ENCODE results near the gene MTA3.

The MTA3 gene

DNA sequence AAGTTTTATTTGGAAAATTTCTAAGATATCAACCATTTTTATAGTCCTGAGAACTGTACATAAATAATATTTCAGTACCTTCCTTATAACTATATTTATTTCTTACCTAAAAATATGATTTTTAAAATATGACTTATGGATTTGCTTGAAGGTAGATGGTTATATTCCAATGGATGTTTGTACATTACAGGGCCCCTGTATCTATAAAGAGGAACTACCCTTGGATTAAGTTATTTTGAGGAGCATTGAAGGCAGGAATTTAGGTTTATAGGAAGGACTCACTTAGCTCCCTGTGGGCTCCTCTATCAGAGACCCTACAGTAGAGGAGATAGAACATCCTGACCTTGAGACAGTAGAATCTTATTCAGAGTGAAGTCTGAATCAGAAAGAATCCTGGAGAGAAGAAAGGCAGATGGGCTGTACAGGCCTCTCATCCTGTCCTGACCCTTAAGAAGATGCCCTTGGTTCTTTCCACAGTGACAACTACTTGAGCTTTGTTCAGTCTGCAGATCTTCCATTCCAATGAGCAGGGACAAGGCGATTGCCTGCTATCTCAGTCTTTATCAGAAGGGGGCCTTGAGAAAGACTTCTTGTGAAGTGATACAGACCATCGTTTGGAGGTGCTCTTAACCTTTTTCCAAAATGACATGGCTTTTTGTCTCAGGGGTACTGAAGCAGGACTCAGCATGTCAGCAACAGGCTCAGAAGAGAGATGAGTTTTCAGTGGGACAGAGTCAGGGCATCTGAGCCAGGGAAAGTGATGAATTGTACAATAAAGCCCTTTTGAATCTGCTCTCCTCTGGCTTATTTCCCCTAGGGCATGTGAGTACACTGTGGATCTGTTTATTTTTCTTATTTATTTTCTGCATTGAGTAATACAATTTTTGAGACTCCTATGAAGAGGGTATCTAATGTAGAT is 174.6 kb downstream of the MTA3 start:
- no peak for DNase-seq

DNA sequence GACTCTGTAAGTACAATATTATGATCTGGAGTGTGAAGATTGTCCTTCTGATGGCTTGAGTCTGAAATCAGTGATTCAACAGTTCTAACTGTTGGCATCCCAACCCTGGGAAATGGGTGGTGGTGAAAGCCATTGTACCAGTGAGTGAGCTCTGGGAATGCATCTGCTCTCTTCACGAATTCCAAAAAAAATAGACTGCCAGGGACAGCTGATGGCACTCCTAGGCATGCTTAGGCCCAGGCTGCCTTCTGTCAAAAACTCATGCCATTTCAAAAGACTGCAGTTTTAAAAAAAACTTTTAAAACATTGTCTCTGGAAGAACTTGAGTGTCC is 175.2 kb downstream of the MTA3 start:
- DNase-seq = no peak

DNA sequence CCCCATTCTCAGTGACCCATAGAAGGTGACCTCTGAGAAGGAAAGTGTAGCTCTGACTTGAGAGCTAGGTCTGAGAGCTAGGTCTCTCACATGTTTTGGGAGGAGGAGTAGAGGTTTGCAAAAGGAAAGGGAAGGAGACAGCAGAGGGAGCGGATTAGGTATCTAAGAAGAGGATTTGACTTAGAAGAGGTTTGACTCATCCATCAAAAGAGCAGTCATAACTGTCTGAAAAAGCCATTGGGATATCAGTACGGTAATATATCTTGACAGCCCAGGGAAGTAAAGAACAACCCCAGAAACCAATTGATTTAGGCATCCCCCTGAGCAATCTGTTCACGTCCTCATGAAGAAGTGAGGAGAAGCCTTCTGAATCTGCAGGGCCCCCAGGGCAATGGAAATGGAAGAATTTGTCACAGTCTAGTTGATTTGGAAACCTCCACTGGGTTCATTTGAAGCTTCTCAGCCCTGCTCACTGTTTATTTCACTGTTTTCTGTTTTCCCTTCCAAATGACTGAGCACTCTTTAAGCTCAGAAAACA is 176.2 kb downstream of the MTA3 start:
- DNase-seq = no peak

DNA sequence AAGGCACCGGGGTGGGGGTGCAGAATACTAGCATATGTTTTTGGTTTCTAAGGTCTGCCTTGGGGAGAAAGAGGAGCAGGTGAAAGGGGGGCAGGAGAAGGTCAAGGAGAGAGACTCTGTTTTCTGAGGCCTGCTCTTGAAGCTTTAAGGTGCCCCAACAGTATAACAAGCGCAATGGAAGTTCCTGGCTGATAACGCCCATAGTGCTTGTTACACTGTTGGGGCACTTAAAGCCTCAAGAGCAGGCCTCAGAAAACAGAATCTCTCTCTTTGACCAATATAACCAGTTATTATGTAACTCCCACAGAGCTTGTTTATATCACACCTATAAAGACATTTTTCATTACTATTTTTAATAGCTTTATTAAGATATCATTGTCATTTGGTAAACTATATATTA is 179.0 kb downstream of the MTA3 start:
- no peak for DNase-seq

DNA sequence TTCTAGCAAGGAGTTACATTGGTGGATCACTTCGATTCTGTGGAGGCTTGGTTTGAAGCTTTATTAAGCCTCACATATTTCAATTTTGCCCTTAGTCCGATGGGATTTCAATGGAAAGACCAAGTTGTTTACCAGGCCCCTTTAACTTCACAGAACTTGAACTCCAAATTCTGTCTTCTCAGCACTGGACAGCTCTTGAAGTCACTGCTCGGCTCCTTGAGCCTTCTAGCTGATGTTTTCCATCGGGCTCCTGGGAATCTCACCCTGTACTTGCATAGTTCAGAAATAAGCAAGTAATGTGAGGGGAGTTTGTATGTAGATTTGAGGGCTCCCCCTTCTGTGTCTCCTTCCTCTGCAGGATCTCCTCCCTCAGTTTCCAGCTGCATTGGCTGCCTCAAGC is 180.4 kb downstream of the MTA3 start:
- no peak for DNase-seq

DNA sequence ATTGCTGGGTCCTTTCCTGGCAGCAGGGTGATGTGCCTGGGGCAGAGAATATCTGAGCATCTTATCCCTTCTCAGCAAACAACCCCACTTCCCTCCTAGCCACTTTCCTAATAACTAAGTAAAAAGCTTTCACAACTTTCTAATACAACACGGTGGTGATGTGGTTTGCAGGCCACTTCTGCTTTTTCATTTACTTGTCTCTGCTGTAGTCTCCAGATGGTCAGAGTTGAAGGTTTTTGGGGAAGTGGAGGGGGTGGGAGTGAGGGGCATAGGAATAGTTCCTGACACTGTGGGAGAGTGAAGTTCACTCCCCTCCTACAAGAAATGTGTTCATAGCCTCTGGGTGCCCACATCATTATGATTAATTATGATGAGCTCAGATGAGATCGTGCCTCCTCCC is 183.9 kb downstream of the MTA3 start:
- no peak for DNase-seq

DNA sequence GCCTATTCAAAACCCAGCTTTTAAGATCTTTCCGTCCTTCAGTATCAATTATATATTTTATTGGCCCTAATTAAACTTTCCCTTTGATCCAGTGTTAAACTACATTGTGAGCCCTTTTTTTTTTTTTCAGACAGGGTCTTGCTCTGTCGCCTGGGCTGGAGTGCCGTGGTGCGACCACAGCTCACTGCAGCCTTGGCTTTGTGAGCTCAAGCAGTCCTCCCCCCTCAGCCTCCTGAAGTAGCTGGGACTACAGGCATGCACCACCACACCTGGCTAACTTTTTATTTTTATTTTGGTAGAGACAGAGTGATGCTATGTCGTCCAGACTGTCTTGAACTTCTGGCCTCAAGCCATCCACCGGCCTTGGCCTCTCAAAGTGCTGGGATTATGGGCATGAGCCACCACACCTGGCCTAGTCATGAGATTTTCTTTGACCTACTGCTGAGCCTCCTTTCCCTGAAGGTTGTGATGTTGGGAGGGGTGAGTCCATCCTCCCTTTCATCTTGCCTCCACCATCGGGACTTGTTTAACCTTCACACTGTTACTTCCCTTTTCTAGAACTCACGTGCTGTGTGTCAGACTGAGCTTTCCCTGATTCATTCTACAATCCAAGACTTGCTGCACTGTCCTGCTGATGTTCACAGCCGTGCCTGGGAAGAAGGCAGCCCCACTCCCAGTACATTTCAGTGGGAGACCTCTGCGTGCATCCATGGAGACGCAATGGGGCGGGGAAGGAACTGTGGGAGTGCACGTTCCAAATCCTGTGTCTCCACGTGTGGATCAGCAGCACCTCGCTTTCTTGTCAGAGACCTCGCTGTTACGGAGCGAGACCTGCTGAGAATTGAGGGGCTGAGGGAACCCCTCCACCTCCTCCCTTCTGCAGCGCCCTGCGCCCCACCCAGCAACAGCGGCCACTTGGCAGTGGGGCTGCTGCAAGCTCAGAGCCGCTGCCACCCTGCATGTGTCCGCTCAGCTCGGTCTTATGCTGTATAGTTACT is 184.7 kb downstream of the MTA3 start:
- no peak for DNase-seq

DNA sequence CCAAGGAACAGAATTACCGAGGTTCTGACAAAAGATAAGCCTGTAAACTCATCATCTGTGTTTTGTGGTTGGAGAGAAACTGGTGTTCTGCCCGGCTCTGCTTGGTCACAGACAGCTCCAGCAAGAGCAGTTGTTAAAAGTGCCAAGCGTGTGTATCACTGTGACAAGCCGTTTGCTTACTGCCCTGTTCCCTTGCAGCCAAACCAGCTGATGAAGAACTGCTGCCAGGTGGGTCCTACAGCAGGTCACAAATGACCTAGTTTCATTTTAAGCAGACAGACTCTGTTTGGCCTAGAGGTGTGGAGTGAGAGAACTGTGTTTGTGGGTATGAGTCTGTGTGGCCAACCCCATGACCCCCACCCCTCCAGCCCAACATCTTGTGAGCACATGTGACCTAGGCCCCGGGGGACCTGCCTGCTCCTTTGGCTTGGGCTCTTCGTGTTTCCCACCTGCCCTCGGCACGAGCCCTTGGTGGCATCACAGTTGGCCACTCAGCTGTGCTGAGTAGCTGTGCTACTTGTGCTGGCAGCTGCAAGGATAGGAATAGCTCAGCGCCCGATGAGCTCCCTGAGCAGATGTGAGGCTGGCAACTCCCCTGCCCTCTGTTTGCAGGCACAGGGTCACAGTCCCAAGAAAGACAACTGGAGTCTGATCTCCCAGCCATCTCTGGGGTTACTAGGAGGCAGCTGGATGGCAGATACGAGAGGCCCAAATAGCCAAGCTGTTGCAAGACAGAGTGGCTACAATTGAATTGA is 185.8 kb downstream of the MTA3 start:
- peak; percentile 33 for DNase-seq

DNA sequence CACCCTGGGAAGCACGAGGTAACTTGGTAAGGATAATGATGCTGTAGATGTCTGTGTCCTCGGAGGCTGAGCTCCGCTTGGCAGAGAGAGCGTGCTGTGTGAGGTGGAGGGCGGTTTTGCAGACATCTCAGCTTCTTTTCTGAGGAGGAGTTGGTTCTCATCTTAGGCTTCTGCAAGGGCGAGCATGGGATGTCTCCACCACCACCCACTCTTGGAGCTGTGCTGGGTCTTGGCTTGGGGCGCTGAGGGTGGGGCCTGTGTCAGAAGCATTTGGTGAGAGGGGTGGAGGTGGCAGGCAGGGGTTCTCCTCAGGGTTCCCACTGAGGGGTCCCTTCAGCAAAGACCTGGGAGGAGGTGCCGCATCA is 186.3 kb downstream of the MTA3 start:
- DNase-seq = no peak

DNA sequence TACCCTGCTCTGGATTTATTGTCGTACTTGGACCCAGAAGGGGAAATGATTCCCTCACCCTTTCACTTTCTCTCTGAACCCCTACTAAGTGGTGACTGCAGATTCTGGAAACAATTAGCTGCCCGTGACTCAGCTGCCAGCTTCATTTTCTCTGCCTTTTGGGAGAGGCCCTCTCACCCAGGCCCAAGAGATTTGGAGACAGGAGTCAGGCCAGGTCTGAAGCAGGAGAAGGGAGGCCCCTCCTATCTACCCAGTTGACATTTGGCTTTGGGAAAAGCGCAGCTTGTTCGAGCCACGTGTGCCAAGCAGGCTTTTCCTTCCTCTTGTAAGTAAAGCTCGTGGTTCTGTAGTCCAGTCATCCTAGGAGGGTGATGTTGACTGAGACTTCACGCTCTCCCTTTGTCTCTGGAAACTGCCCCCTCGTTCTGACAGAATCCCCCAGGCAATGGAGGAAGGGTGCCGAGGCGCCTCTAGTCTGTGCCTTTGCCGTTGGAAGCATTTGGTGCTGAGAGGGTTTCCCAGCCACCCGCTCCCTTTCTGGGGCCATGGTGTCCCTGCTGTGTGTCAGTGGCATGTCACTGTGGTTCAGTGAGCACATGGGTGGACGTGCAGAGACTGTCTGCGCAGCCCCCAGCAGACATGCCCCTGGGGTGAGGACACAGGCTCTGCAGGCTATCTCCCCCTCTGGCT is 186.9 kb downstream of the MTA3 start:
- no peak for DNase-seq

DNA sequence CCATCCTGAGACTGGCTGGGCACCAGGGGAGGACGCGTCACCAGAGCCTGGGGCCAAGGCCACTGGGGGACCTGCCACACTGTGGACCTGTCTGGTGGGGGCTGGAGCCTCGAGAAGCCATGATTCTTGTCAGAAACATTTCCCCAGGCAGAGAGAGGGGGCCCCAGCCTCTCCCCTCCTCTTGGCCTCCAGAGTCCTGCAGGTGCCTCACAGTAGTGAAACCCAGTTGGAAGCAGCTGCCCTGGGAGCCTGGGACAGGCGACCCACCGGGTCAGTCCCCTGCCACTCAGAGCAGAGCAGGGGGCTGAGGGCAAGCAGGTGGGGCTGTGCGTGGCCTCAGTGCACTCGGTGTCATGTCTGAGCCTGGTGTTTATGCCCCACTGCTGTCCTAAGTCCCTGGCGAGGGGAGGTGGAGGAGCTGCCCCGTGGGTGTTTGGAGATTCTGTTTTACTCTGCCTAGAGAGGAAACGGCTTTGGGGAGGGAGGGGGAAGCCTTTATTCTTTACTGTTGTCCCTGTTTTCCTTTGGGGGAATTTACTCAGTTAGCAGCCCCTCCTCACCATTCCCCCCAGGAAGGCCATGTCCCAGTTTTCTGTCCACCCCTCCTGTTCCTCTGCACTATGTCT is 187.8 kb downstream of the MTA3 start:
- no peak for DNase-seq

DNA sequence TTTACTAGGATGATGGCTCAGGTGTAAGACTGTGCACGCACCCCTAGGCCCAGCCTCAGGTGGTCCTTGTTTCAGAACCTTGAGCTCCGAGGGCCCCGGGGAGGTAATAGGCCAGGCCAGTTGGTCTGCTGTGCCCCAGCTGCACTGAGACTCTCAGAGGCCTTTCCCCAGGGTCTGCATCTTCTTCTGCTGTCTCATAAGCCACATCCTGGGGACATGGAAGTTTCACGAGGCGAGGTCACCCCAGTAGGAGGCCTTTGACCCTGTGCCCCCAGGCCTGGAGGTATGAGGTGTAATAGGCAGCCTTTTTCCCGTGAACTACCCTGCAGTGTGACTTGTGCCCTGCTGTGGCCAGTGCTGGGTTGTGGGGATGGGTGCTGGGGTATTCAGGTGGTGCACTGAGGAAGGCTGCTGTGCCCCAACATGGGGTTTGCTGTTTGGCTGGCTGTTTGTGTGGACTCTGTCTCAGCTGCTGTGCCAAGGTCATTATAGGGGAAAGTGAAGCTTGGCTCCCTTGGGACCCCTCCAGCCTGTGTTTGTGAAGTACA is 188.6 kb downstream of the MTA3 start:
- DNase-seq = no peak

DNA sequence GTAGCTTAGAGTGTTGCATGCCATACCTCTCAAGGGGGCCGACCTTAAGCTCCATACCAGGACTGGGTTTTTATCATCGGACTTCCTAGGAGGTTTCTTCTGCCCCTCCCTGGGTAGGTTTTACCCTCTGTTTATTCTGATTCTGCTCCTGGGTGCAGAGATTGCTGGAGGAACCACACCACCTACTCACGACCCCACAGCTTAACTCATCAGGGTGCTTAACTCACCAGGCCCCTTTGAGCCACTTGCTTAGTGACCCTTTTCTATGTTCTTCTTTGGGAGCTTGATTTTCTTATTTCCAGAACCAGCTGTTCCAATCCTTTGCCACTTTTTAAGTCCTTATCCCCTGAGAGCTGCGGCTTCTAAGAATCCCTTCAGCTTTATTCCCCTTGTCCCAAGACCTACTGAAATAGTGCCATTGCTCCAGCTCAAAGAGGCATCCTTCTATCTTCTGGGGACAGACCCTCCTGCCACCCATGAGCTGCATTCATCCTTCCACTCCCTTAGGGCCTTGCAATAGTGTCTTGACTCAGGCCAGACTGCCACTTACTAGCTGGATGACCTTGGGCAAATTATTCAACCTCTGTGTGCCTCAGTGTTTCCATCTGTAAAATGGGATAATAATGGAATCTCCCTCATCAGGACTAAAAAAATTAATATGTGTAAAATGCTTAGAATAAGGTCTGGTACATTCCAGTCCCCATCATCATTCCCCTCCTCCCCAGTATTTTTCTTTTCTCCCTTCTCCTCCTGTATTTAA is 189.7 kb downstream of the MTA3 start:
- no peak for DNase-seq

DNA sequence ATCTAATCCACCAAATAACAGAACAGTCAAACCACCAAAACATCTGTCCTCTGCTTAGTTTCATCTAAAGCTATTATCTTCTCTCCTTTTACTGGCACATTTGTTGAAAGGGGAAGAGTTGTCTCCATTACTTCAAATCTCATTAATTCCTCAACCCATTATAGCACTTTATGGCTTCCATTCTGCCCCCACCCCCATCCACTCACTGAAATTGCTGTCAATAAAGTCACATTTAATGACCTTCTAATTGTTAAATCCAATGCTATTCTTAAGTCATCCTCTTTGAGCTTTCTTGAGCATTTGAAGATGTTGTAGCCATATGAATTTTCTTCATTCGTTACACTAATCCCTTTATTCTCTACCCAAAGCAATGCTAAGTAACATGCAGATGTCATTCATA is 190.3 kb downstream of the MTA3 start:
- no peak for DNase-seq

DNA sequence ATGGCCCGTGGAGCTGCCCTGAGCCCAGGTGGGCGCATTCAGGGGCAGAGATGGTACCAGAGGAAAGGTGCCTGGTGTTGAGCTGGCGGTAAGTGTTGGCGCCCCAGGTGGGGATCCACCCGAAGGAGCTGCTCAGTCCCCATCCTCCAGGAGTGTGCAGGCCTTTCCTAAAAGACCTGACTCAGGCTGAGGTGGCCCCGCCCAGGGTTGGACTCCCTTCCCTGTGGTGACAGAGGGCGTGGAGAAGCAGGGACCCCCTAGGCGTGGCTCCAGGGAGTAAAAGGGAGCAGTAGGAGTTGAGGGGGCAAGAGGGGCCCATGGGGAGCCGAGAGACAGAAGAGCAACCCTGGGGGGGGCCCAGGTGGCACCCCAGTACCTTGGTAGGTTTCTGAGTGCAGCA is 193.1 kb downstream of the MTA3 start:
- DNase-seq = no peak

DNA sequence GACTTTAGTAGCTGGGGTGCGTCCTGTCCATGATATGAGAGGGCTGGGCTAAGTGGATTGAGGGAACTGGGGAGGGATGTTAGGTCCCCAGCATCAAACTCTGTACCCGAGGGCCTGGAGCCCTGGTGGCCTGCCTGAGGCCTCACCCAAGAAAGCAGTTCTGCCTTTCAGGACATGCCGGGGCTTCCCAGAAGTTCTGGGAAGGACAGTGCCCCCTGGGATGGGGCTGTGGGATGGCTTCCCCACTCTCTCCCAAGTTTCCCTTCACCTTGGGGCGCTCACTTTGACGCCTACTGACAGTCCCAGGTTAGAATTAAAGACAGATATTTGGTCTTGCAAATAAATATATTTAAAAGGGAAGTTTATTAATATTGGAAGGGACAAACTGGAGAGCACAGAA is 193.7 kb downstream of the MTA3 start:
- no peak for DNase-seq

DNA sequence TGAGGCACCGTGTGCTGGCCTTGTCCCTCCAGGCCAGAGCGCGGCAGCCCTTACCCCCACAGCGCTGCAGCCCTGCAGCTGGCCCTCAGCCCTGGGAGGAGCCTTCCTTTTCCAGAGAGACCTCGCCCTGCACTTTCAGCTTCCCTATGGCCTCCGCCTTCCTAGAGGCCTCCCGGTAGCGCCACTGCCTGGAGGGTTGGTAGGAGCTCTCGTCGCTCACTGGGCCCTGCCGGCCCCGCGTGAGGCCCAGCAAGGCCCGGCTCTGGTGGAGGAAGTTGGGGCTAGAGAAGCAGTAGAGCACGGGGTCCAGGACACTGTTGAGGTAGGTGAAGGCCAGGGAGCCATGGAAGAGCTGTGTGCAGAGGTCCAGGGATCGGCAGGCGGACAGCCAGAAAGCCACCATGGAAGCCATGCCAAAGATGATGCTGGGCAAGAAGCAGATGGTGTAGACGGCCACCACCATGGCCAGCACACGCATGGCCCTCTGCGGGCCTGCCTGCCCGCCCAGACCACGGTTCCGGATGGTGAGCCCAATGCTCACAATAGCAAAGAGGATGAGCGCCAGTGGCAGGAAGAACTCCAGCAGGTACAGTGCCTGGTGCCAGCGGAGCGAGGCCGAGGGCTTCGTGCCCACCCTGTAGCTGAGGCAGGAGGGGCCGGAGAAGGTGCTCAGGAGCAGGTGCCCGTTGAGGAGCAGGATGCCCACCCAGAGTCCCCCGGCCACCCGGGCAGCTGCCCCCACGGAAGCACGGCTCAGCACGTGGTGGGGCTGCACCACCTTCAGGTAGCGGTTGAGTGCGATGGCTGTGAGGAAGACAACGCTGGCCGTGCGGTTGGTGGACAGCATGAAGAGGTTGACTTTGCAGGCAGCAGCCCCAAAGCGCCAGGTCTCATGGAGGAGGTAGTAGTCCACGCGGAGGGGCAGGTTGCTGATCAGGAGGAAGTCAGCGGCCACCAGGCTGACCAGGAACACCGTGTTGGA is 194.7 kb downstream of the MTA3 start:
- no peak for DNase-seq

DNA sequence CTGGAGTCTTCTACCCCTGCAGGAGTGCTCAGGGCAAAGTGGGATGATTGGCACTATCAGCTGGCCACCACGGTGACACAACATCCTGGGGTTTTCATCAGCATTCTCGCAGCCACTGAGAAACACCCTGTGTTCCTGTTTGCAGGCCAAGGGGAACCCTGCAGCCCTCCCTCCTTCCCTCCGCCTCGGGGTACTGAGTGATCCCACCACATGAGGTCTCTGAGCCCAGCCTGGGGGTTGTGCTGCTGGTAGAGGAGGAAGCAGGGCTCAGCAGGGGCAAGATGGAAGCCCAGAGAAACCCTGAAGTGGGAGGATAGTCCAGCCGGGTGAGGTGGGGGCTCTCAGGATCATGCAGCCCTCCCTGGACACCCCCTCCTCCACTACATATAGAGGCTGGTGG is 195.7 kb downstream of the MTA3 start, which contains the start of gene OXER1:
TSS of gene OXER1 (minus strand) at position 40 of the 400 bp plus-strand sequence. CDS start 73 bp downstream, outside the sequence.
- DNase-seq = no peak

DNA sequence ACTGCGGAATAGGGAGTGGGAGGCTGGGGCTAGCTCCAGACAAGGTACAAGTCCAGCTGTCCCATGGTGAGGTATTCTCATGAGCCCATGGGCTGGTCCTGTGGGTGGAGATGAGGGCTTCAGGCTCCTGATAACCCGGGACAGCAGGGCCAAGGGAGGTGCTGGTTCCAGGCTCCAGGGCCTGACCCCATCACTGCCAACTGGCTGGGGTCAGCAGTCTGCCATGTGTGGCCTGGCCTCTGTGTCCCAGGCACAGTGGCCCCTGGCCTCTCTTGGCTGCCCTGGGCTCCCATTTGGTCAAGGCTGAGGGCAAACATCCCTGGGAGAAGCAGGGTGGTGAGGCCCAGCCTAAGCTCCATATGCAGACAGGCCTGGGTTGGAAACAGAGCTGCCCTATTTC is 196.5 kb downstream of the MTA3 start:
- no peak for DNase-seq
